ENCODE data around the gene DPP7. TPM values are rescaled to one million over a fixed set of nuclear protein-coding genes. Genes with fewer than 3 reads are reported as not detected.

DPP7 gene
- total and polyA plus RNA-seq, 7 donors: 34.8 to 75.3 (median 67.4) TPM

DNA sequence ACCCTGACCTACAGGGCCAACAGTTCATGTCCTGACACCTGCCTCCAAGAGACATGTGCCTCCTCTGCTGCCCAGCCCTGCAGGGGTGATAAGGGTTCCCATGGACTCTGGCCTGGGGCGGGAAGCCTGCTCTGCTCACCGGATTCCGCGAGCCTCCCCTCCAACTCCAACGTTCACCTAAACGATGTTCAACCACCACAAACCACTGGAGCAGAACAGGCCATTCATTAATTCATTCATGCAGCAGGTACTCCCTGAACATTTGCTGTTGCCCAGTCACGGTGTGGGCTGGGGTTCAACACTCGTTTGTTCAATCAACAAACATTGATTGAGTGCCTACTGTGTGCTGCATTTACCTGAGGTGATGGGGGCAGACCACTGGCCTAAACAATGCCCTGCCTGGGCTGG, 40.5 kb downstream of the DPP7 start:
- ATAC-seq (no peak), DNase-seq (peak in 1 of 2 donors; percentile 3)
- no peak overlapping the region for H3K4me3 ChIP-seq
- whole genome bisulfite sequencing, 3 donors: 82 to 88% (median 85%) methylated on average over 8 of the region's 8 CpGs
- no peaks in the 10 kb centered on the region for H3K9me3 ChIP-seq
- TF ChIP-seq, protein P1, sequence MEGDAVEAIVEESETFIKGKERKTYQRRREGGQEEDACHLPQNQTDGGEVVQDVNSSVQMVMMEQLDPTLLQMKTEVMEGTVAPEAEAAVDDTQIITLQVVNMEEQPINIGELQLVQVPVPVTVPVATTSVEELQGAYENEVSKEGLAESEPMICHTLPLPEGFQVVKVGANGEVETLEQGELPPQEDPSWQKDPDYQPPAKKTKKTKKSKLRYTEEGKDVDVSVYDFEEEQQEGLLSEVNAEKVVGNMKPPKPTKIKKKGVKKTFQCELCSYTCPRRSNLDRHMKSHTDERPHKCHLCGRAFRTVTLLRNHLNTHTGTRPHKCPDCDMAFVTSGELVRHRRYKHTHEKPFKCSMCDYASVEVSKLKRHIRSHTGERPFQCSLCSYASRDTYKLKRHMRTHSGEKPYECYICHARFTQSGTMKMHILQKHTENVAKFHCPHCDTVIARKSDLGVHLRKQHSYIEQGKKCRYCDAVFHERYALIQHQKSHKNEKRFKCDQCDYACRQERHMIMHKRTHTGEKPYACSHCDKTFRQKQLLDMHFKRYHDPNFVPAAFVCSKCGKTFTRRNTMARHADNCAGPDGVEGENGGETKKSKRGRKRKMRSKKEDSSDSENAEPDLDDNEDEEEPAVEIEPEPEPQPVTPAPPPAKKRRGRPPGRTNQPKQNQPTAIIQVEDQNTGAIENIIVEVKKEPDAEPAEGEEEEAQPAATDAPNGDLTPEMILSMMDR (IDR thresholded peaks at IDR 0.05): no peak
- intact Hi-C loops (cut with DNase I): no loop called here
- peaks cover 16% of the 10 kb centered on the region for H3K4me1 ChIP-seq
- H3K27me3 ChIP-seq (ENCODE audit: insufficient read depth in 3 of 3, low read length in 2 of 3): peaks cover 0 to 12% (median 5%) of the 10 kb centered on the region in 3 donors
- no peak overlapping the region for H3K27ac ChIP-seq
- peaks cover 0 to 2% of the 10 kb centered on the region in 2 donors for H3K36me3 ChIP-seq (ENCODE audit: insufficient read depth in 1 of 2, low read depth in 1 of 2)

DNA sequence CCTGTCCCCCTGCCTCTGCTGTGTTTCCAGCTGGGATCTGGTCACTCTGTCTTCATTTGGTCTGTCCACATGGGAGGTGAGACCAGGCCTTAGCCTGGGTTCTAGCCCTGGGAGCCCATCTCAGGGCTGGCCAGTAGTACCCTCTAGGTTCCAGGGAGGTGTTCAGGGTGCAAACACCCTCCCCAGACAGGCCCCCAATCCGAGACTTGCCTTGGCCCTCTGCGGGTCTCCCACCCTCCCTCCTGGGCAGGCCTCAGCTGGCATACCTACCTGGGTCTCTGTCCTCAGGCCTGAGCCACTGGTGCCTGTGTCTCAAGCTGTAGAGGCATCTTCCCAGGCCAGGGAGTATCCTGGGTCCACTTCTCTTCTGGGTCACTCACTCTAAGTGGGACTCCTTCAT, 43.3 kb downstream of the DPP7 start:
- ATAC-seq (peak in 2 of 4 donors; percentile 0 to 5), DNase-seq (peak in 1 of 2 donors; percentile 7)
- Histone ChIP-seq H3K4me1 (peaks cover 4% of the 10 kb centered on the region), H3K4me3 (peak overlapping the region; percentile 58), H3K27ac (no peak overlapping the region), H3K36me3 (ENCODE audit: insufficient read depth in 1 of 2, low read depth in 1 of 2) (no peaks in the 10 kb centered on the region), H3K9me3 (no peaks in the 10 kb centered on the region), H3K27me3 (ENCODE audit: insufficient read depth in 3 of 3, low read length in 2 of 3) (peaks cover 0 to 10% (median 5%) of the 10 kb centered on the region in 3 donors)
- TF ChIP-seq, protein P1 (IDR thresholded peaks at IDR 0.05): no peak
- intact Hi-C loops (cut with DNase I): no loop called here
- WGBS, 3 donors: 68 to 86% (median 85%) methylated on average over 2 of the region's 2 CpGs

DNA sequence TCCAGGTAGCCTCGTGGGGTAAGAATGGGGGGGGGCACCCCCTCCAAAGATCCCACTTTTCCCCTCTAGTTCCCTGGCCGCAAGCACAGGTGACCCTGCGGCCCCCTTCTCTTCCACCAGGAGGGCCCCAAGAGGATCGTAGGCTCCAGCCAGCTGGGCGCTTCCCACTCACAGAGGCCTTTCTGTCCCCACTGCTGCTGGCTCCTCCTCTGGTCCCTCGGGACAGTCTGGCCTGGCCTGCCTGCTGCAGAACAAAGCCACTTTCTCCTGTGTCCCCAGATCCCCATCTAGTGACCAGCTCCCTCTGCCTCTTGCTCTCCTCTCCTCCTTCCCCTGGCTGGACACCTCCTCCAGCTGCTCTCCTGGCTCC, 43.6 kb downstream of the DPP7 start:
- peaks cover 4% of the 10 kb centered on the region for H3K4me1 ChIP-seq
- no peaks in the 10 kb centered on the region for H3K9me3 ChIP-seq
- peaks cover 0 to 10% (median 5%) of the 10 kb centered on the region in 3 donors for H3K27me3 ChIP-seq (ENCODE audit: insufficient read depth in 3 of 3, low read length in 2 of 3)
- DNase-seq: peak in 1 of 2 donors; percentile 25
- peak; percentile 12 to 43 (median 28) for ATAC-seq
- TF ChIP-seq, protein P1 (IDR thresholded peaks at IDR 0.05): peak; percentile 21
- 13 to 17% (median 15%) methylated on average over 4 to 6 of the region's 6 CpGs for WGBS, 3 donors
- intact Hi-C loops (cut with DNase I): no loop called here
- peak overlapping the region; percentile 58 for H3K4me3 ChIP-seq
- peak overlapping the region; percentile 46 for H3K27ac ChIP-seq
- H3K36me3 ChIP-seq (ENCODE audit: insufficient read depth in 1 of 2, low read depth in 1 of 2): no peaks in the 10 kb centered on the region

DNA sequence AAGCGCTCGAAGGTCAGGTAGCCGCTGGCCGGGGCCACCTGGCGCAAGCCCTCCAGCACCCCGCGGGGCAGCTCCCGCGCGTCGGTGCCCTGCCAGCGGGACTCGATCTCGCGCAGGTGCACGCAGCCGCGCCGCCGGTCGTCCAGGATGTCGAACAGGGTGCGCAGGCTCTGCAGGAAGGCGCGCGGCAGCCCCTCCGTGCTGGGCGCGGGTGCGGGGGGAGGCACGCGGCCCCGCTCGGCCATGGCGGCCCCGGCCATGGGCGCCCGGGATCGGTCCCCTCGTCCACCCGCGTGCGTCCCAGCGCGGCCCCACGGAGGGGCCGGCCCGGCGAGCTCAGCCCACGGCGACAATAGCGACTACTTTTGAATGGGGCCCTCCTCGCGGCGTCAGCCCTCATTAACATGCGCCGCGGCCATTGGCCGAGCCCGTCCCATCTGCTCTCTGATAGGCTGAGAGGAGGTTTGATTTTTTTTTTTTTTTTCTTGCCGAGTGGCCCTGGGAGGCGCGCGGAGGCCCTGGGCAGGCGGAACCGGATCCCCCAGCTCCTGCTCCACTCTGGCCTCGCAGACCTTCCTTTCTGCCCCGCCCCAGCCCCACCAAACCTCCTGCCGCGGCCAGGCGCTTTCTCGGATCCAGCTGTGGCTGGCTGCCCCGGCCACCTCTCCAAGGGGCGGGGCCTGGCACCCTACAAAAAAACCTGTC, 44.2 kb downstream of the DPP7 start, which contains the start of gene SAPCD2:
TSS of gene SAPCD2 (minus strand) at position 357 of the 705 bp plus-strand sequence. CDS start at position 260, 97 bp downstream.
- Histone ChIP-seq H3K27me3 (ENCODE audit: insufficient read depth in 3 of 3, low read length in 2 of 3) (peaks cover 0 to 10% (median 5%) of the 10 kb centered on the region in 3 donors), H3K9me3 (no peaks in the 10 kb centered on the region), H3K27ac (peak within 1 kb of the TSS; percentile 46), H3K36me3 (ENCODE audit: insufficient read depth in 1 of 2, low read depth in 1 of 2) (no peaks in the 10 kb centered on the region), H3K4me3 (peak within 1 kb of the TSS; percentile 58), H3K4me1 (peaks cover 4% of the 10 kb centered on the region)
- TF ChIP-seq, protein P1 (IDR thresholded peaks at IDR 0.05): no peak
- 0 to 1% (median 0%) methylated on average over 40 to 74 of the region's 74 CpGs for WGBS, 3 donors
- DNase-seq (peak; percentile 87 to 92), ATAC-seq (peak; percentile 91 to 97 (median 94))
- intact Hi-C loops (cut with DNase I): no loop called here
